HG03342 (cell line): Measurements from ENCODE around the gene BOC.

ENCODE experiments used
- ATAC-seq: cut with Tn5 transposase; IDR thresholded peaks from one replicate; pipeline ENCODE4 v1.9.1; 2021; ENCODE audit warnings: mild to moderate bottlenecking, moderate library complexity; ENCODE audit not compliant: unreplicated experiment

Gene BOC

DNA sequence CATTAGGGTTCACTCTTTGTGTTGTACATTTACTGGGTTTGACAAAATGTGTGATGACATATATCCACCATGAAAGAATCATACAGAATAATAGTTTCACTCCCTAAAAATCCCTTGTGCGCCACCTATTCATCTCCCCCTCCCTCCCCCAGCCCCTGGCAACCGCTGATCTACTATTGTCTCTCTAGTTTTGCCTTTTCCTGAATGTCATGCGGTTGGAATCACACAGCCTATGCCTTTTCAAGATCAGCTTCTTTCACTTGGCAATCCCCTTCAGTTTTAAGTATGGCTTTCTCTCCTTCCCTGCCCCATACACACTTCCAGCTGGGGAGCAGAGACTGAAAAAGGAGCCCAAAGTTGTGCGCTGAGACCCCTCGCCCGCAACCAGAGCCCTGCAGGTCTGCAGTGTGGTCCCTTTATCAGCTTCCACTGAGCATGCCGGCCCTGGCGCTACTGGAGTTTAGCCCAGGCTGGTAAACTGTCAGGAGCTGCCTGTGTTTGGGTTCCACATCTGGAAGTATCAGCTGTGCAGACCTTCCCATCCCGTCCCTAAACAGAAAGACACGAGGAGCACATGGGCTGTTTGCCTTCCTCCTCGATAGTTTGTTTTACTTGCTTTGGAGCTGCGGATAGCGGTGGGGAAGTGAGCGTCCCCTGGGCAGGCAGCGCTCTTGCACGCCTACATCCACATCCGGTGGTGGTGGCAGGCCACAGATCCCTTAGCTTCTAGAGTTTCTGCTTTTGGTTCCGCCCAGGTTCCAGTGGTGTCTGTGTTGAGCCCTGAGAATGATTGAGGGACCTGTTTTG is 12.3 kb downstream of the BOC start:
- ATAC-seq = peak; percentile 83

DNA sequence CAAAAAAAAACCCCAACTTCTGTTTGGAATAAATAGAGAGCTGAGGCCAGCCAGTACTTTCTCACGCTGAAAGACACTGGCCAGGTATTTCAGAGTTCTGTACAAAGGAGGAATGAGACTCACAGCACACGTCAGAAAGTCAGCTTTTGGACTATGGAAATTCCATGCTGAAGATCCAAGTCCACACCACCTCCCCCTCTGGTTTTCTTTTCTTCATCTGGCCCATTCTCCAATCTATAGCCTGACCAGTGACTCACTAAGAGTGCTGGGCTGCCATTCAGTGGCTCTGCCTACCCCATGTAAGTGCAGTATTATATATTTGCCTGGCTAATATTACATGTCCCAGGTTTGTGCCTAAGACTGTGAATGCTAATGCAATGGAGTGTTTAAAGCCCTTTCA is 13.9 kb downstream of the BOC start:
- no peak for ATAC-seq

- ATAC-seq = no peak
Measured at GRCh38 chr3:113226491-113226890, 15.1 kb downstream of the BOC start.

- ATAC-seq = no peak
Measured at GRCh38 chr3:113227146-113227545, 15.8 kb downstream of the BOC start.

DNA sequence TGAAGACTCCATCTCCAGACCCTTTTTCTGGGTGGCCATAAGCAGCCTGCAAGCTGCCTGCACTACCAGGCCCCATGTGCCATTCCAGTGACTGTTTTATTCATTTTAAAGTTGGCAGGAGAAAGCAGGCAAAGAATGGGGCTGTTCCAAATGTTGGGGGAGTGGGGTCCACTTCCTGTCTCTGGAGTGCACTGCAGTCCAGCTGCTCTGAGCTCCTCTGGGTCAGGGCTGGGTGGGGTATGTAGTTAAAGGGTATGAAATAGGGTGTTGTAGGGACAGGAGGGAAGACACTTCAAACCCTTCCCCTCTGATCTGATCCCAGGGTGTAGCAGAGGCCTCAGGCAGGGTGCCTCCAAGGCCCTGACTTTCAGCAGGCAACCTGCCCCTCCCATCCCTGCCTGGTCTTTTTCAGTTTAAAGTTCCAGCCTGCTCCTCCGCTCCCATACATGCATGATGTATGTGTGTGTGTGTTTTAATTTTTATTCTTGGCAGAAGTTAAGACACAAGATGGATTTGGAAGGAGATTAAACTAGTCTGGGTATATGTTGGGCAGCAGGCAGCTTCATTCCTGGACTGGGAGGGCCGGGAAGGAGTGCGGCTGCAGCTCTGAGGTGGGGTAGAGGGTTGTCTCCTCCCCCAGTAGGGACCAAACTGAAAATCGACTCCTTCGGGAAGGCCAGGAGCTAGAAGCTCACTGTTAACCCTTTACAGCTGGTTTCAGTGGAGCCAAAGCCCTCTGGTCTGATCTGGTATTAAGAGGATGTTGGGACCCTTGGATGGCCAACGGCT is 17.3 kb downstream of the BOC start:
- ATAC-seq = no peak

DNA sequence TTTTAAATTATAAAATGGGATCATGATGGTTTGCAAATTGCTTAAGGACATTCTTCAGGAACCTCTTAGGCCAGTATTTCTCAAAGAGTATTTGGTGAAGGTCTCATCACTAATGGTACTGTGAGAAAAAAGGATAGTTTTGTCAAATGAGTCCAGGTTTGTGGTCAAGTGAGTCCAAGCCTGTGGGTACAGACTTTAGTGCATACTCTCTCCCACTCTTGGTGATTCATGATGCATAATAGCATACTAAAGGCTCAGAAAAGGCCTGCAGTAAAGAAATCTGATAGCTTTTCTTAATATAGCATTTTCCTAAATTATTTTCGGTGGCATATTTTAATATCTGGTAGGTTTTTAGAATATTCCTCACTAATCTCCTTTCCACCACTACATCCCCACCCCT is 20.0 kb downstream of the BOC start:
- no peak for ATAC-seq

GRCh38 chr3:113231827-113232253 is 20.5 kb downstream of the BOC start:
- ATAC-seq = no peak

- no peak for ATAC-seq
Measured at GRCh38 chr3:113232342-113232741, 21.0 kb downstream of the BOC start.

- no peak for ATAC-seq
Measured at GRCh38 chr3:113233497-113233896, 22.1 kb downstream of the BOC start.

DNA sequence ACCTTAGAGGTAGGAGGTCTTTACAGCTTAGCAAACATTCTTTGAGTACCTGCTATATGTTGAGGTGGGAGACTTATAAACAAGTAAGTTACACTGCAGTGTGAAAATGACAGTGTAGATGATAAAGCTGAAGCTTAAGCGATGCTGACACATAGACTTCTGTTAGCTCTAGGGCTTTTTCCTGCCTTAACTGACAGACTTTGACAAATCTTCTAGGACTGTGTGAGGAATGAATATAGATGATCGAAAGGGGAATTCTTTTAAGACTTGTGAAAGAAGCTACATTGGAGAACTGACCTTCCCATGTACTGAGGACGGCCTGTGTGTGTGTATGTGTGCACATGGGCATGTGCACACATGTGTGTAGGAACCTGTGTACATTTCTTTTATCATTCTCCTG is 22.7 kb downstream of the BOC start:
- no peak for ATAC-seq

GRCh38 chr3:113234688-113235260 is 23.4 kb downstream of the BOC start:
- no peak for ATAC-seq

GRCh38 chr3:113238503-113238902 is 27.1 kb downstream of the BOC start:
- no peak for ATAC-seq

- no peak for ATAC-seq
Measured at GRCh38 chr3:113240841-113241240, 29.5 kb downstream of the BOC start.

DNA sequence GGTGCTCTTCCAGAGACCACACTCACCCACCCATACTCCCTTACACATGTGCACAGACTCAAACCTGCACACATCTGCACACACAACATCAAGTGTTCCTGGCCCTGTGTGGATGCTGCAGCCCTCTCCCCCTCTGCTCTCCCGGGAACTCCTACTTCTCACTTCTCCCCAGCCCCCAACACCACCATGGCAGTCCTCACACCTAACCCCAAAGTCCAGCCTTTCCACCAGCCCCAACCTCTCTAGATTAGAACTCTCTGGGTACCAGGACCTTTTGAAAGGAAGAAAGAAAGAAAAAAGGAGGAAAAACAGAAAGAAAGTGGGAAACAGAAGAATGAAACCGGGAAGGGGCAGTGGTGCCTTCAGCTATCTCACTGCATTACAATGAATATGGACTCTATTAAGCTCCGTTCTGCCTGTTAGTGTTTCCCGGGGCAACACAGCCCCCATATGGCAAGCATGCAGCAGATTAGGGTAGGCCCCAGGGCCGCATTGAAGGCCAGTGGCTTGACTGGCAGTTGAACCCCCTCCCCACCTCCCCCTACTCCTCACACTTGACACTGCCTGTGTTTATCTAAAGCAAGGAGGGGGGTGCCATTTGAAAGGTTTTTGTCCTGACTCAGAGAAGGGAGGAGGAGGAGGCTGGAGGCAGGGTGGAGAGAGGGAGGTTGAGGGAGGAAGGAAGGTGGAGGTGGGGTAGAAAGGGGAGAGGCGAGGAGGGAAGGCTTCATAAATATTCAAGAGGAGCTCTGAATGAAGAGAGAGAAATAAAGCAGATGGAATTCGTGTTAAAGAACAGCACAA is 30.1 kb downstream of the BOC start:
- no peak for ATAC-seq

- no peak for ATAC-seq
Measured at GRCh38 chr3:113242096-113242581, 30.8 kb downstream of the BOC start.

- no peak for ATAC-seq
Measured at GRCh38 chr3:113243071-113243470, 31.7 kb downstream of the BOC start.

GRCh38 chr3:113243846-113244245 is 32.5 kb downstream of the BOC start:
- no peak for ATAC-seq

GRCh38 chr3:113245761-113246161 is 34.4 kb downstream of the BOC start:
- ATAC-seq = no peak

- ATAC-seq = no peak
Measured at GRCh38 chr3:113247068-113247467, 35.7 kb downstream of the BOC start.

DNA sequence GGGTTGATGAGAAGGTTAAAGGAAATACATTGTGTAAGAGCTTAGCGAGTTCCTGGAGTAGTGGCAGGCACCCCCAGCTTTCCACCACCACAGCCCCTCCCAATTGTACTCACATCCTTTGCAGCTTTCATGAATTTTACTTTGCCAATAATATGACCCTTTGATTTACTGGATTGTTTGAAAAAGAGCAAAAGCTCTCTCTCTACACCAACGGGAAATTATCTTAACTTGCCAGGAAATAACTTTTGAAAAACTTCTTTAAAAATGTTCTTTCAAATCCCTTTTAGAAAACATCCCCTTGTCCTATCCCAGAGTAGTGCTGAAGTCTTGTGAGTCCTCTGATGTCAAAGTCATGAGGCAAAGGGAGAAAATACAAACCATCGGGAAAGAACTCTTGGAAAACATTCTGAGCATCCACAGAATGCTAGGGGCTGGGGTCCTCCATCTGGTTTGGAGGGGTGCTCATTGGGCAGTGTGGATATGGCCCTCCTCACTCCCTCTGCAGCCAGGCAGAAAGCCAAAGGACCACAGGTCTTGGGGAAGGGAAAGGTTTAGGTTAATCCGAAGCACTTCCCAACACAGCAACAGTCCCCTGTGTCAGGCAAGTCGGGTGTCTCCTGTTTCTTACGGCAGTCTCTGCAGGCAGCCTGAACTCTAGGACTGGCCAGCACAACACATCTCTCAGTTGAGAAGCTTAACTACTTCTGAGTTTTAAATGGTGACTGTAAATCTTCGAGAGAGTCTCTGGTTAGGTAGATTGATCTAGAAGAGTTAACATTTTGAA is 36.5 kb downstream of the BOC start:
- no peak for ATAC-seq
